ENCODE results near the gene RBM11.

- no peak for TF ChIP-seq ZNF26 (tag by site-specific recombination; IDR thresholded peaks at IDR 0.05)
- TF ChIP-seq CTCF (tag by site-specific recombination; IDR thresholded peaks at IDR 0.05), result no peak
- no peak for TF ChIP-seq SP2 (tag by site-specific recombination; IDR thresholded peaks at IDR 0.05)
- no peak for TF ChIP-seq ZNF184 (tag by site-specific recombination; IDR thresholded peaks at IDR 0.05)
Measured at GRCh38 chr21:14260174-14260764, 44.3 kb downstream of the RBM11 start.
